HEK293 (cell line): Measurements from ENCODE around the gene LPA.
"Not testable (repeated sequence)": the region's sequence is repeated elsewhere in the genome, so short reads cannot be mapped to it uniquely, and the experiment has no call there.

Experiments used
- CTCF ChIA-PET: fragments of 350-600 bp; formaldehyde crosslinking; extraction: SDS; loops from one replicate; lab custom pipeline; 2021; ENCODE audit warnings: antibody characterized with exemption; lab: Yijun Ruan, JAX
- POLR2A ChIA-PET: fragments of 300-600 bp; formaldehyde crosslinking; extraction: SDS; loops from one replicate; lab custom pipeline; 2020; ENCODE audit warnings: antibody characterized with exemption, inconsistent platforms; lab: Yijun Ruan, JAX
- H3K27ac ChIP-seq: fragments of 200-500 bp; sonication (Bioruptor generic); 2 replicates; pipeline ENCODE4 v1.5.1; 2014; ENCODE audit warnings: low read depth, low read length, control low read depth, inconsistent platforms; ENCODE audit errors: extremely low read depth
- H3K36me3 ChIP-seq, 2 experiments: fragments of 200-500 bp in 1 of 2; sonication (Bioruptor generic) in 1 of 2; 1 replicate in 1 of 2; 2 replicates in 1 of 2; pipeline ENCODE4 v1.5.1; 2014 to 2017; ENCODE audit warnings: inconsistent platforms in 2 of 2, low read length in 2 of 2; ENCODE audit not compliant: control insufficient read depth in 2 of 2, insufficient read depth in 1 of 2
- H3K4me1 ChIP-seq: fragments of 200-500 bp; sonication (Bioruptor generic); 2 replicates; pipeline ENCODE4 v1.5.1; 2014; ENCODE audit warnings: mild to moderate bottlenecking, low read length, inconsistent platforms; ENCODE audit not compliant: control insufficient read depth, insufficient read depth
- H3K4me3 ChIP-seq: 2 replicates; pipeline ENCODE4 v1.5.1; 2011; ENCODE audit warnings: low read depth, mild to moderate bottlenecking, control low read depth, low read length, moderate library complexity
- H3K9me3 ChIP-seq: fragments of 200-500 bp; sonication (Bioruptor generic); 2 replicates; pipeline ENCODE4 v1.5.1; 2014; ENCODE audit warnings: low read depth, low read length, inconsistent platforms; ENCODE audit not compliant: control insufficient read depth, insufficient read depth
- KLF8 ChIP-seq: fragments of 450-650 bp; formaldehyde crosslinking; IDR thresholded peaks from 2 replicates; pipeline ENCODE4 v1.5.1; 2016; ENCODE audit warnings: missing biosample characterization, missing genetic modification characterization
- SETDB1 ChIP-seq: IDR thresholded peaks from one replicate; pipeline ENCODE4 v1.6.1; 2017; ENCODE audit warnings: mild to moderate bottlenecking, low read length, moderate library complexity, mixed read lengths; ENCODE audit not compliant: insufficient read length
- ZBTB6 ChIP-seq: fragments of 450-650 bp; formaldehyde crosslinking; IDR thresholded peaks from 2 replicates; pipeline ENCODE4 v1.5.1; 2017; ENCODE audit warnings: missing biosample characterization, missing genetic modification characterization
- ZNF280C ChIP-seq: fragments of 450-650 bp; formaldehyde crosslinking; IDR thresholded peaks from 2 replicates; pipeline ENCODE4 v1.5.1; 2016; ENCODE audit warnings: missing biosample characterization, missing genetic modification characterization
- ZNF292 ChIP-seq: fragments of 450-650 bp; formaldehyde crosslinking; IDR thresholded peaks from 2 replicates; pipeline ENCODE4 v1.5.1; 2016; ENCODE audit warnings: low read depth, missing biosample characterization, missing genetic modification characterization, borderline replicate concordance
- ZNF350 ChIP-seq: fragments of 450-650 bp; formaldehyde crosslinking; IDR thresholded peaks from 2 replicates; pipeline ENCODE4 v1.5.0; 2017; ENCODE audit warnings: missing biosample characterization, mild to moderate bottlenecking, missing genetic modification characterization
- ZNF664 ChIP-seq: fragments of 450-650 bp; formaldehyde crosslinking; IDR thresholded peaks from 2 replicates; pipeline ENCODE4 v1.5.1; 2016; ENCODE audit warnings: missing biosample characterization, missing genetic modification characterization
- ZSCAN16 ChIP-seq: fragments of 450-650 bp; formaldehyde crosslinking; IDR thresholded peaks from 2 replicates; pipeline ENCODE4 v1.5.1; 2016; ENCODE audit warnings: missing biosample characterization, missing genetic modification characterization
- TF ChIP-seq, protein P1 (sequence below): fragments of 450-650 bp; formaldehyde crosslinking; IDR thresholded peaks from 2 replicates; pipeline ENCODE4 v1.5.1; 2016; ENCODE audit warnings: missing biosample characterization, missing genetic modification characterization
- TF ChIP-seq, protein P2 (sequence below): fragments of 450-650 bp; formaldehyde crosslinking; IDR thresholded peaks from 2 replicates; pipeline ENCODE4 v1.5.1; 2016; ENCODE audit warnings: missing biosample characterization, missing genetic modification characterization, low read depth

Gene LPA

GRCh38 chr6:160685762-160686450 is 21.8 kb upstream of the LPA start:
- Histone ChIP-seq H3K36me3 (no peaks in the 10 kb centered on the region), H3K9me3 (no peaks in the 10 kb centered on the region), H3K4me1 (no peaks in the 10 kb centered on the region), H3K27ac (no peak overlapping the region), H3K4me3 (no peak overlapping the region)
- POLR2A ChIA-PET: no interaction called here
- CTCF ChIA-PET: interaction anchor here (0.6 to 1.0 kb wide), 2 partner anchors 38 to 47 kb away, joined by 3 read pairs; no protein-coding TSS in a partner anchor
- TF ChIP-seq, protein P1, sequence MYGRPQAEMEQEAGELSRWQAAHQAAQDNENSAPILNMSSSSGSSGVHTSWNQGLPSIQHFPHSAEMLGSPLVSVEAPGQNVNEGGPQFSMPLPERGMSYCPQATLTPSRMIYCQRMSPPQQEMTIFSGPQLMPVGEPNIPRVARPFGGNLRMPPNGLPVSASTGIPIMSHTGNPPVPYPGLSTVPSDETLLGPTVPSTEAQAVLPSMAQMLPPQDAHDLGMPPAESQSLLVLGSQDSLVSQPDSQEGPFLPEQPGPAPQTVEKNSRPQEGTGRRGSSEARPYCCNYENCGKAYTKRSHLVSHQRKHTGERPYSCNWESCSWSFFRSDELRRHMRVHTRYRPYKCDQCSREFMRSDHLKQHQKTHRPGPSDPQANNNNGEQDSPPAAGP (tag by site-specific recombination): no peak
- TF ChIP-seq ZNF280C (tag by site-specific recombination) (no peak), ZSCAN16 (tag by site-specific recombination) (no peak), ZNF292 (no peak), KLF8 (tag by site-specific recombination) (no peak), ZBTB6 (no peak), ZNF350 (tag by site-specific recombination) (no peak), ZNF664 (tag by site-specific recombination) (no peak), SETDB1 (no peak)
- TF ChIP-seq, protein P2, sequence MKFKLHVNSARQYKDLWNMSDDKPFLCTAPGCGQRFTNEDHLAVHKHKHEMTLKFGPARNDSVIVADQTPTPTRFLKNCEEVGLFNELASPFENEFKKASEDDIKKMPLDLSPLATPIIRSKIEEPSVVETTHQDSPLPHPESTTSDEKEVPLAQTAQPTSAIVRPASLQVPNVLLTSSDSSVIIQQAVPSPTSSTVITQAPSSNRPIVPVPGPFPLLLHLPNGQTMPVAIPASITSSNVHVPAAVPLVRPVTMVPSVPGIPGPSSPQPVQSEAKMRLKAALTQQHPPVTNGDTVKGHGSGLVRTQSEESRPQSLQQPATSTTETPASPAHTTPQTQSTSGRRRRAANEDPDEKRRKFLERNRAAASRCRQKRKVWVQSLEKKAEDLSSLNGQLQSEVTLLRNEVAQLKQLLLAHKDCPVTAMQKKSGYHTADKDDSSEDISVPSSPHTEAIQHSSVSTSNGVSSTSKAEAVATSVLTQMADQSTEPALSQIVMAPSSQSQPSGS (tag by site-specific recombination): no peak

DNA sequence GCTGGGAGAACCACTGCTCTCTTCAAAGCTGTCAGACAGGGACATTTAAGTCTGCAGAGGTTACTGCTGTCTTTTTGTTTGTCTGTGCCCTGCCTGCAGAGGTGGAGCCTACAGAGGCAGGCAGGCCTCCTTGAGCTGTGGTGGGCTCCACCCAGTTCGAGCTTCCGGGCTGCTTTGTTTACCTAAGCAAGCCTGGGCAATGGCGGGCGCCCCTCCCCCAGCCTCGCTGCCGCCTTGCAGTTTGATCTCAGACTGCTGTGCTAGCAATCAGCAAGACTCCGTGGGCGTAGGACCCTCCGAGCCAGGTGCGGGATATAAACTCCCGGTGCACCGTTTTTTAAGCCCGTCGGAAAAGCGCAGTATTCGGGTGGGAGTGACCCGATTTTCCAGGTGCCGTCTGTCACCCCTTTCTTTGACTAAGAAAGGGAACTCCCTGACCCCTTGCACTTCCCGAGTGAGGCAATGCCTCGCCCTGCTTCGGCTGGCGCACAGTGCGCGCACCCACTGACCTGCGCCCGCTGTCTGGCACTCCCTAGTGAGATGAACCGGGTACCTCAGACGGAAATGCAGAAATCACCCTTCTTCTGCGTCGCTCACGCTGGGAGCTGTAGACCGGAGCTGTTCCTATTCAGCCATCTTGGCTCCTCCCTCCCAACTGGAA is 21.2 kb upstream of the LPA start:
- H3K4me1 ChIP-seq, H3K4me3 ChIP-seq: not testable (repeated sequence)

GRCh38 chr6:160679402-160679769 is 15.3 kb upstream of the LPA start:
- H3K36me3 ChIP-seq: no peaks in the 10 kb centered on the region
- ChIA-PET CTCF (no interaction called here), POLR2A (no interaction called here)
- no peak overlapping the region for H3K27ac ChIP-seq
- no peak for TF ChIP-seq SETDB1
- no peaks in the 10 kb centered on the region for H3K4me1 ChIP-seq
- H3K9me3 ChIP-seq: no peaks in the 10 kb centered on the region
- peak overlapping the region; percentile 38 for H3K4me3 ChIP-seq

More for the DNA sequence above, 21.2 kb upstream of the LPA start:
- H3K27ac ChIP-seq, POLR2A ChIA-PET, H3K36me3 ChIP-seq, H3K9me3 ChIP-seq, CTCF ChIA-PET: not testable (repeated sequence)
